Sigmoid colon (tissue), 4 donors: ENCODE data around the gene CNTNAP5.

ENCODE experiments used
- EP300 ChIP-seq, 4 donors: sonication (generic); formaldehyde crosslinking; IDR thresholded peaks; one replicate each; pipeline ENCODE4 v1.6.1; 2017; ENCODE audit warnings: antibody characterized with exemption in 4 of 4
- POLR2A ChIP-seq, 2 donors: fragments of 450-650 bp; IDR thresholded peaks; one replicate each; pipeline ENCODE4 v1.6.1; 2016; ENCODE audit warnings: antibody characterized with exemption in 2 of 2, mild to moderate bottlenecking in 2 of 2, moderate library complexity in 2 of 2
- POLR2AphosphoS5 ChIP-seq, 4 donors: sonication (generic); formaldehyde crosslinking; IDR thresholded peaks; one replicate each; pipeline ENCODE4 v1.6.1; 2017; ENCODE audit warnings: antibody characterized with exemption in 4 of 4
- TF ChIP-seq, protein P1 (sequence below), 4 experiments: fragments of 450-650 bp in 3 of 4; fragments of 200-600 bp in 1 of 4; IDR thresholded peaks; one replicate each; pipeline ENCODE4 v1.5.1; 2016 to 2019; ENCODE audit warnings: antibody characterized with exemption in 4 of 4, mild to moderate bottlenecking in 3 of 4, moderate library complexity in 2 of 4

DNA sequence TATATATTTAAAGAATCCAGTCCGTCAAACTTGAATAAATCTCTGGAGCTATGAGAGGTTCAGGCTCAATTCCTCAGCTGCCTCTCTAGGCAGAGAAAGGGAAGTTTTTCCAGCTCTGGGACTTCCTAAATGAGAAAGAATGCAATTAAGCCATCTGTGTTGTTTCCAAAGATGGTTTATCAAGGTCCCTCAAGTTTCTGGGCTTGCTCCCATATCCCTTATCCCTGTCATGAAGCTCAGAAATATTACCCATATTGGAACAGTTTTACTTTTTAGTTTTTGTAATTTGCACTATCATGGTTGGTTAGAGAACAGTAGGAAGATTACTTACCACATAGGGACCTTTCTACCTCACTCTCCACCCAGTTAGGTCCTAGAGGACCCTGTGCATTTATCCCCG, 1.4 kb downstream of the CNTNAP5 start:
- TF ChIP-seq, protein P1, sequence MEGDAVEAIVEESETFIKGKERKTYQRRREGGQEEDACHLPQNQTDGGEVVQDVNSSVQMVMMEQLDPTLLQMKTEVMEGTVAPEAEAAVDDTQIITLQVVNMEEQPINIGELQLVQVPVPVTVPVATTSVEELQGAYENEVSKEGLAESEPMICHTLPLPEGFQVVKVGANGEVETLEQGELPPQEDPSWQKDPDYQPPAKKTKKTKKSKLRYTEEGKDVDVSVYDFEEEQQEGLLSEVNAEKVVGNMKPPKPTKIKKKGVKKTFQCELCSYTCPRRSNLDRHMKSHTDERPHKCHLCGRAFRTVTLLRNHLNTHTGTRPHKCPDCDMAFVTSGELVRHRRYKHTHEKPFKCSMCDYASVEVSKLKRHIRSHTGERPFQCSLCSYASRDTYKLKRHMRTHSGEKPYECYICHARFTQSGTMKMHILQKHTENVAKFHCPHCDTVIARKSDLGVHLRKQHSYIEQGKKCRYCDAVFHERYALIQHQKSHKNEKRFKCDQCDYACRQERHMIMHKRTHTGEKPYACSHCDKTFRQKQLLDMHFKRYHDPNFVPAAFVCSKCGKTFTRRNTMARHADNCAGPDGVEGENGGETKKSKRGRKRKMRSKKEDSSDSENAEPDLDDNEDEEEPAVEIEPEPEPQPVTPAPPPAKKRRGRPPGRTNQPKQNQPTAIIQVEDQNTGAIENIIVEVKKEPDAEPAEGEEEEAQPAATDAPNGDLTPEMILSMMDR (IDR thresholded peaks at IDR 0.05), result no peak
- TF ChIP-seq POLR2A (IDR thresholded peaks at IDR 0.05) (no peak), EP300 (IDR thresholded peaks at IDR 0.05) (no peak), POLR2AphosphoS5 (IDR thresholded peaks at IDR 0.05) (no peak)
